ENCODE data around the gene LDB2. TPM values are rescaled to one million over a fixed set of nuclear protein-coding genes. Genes with fewer than 3 reads are reported as not detected.
A peak's percentile ranks its signal among the peaks of the same experiment; 100 is the strongest.

LDB2 gene
- total RNA-seq, 1 donor, result 18.8 TPM

DNA sequence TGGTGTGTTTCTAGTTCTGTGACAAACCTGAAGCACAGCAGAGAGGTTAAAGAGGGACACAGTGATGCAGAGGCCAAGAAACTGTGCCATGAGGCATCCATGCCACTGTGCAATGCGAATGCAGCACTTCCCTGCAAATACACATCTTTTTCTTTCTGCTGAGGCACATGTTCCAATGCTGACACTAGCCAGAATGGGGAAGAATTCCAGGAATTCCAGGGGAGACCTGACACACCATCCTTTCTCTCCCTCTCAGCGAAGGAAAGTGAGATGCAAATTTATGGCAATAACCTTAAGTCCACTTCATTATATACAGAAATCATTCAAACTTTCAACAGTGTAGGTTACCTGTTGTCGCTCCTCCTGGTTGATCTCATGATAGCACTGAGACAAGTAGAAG lies 204.8 kb downstream of the LDB2 start:
- Histone ChIP-seq H3K9me3 (ENCODE audit: low read depth, low read length) (no peaks in the 10 kb centered on the region), H3K36me3 (ENCODE audit: insufficient read depth, low read length) (no peaks in the 10 kb centered on the region), H3K4me3 (ENCODE audit: insufficient read depth, low read length) (no peak overlapping the region), H3K4me1 (ENCODE audit: insufficient read depth, low read length) (peaks cover 20% of the 10 kb centered on the region), H3K27ac (ENCODE audit: low read depth, low read length) (peak overlapping the region; percentile 94), H2AFZ (ENCODE audit: low read length) (no peak overlapping the region), H3K27me3 (ENCODE audit: insufficient read depth, low read length) (no peaks in the 10 kb centered on the region), H3K79me2 (ENCODE audit: insufficient read depth, low read length) (no peaks in the 10 kb centered on the region), H4K20me1 (ENCODE audit: insufficient read depth, low read length) (no peaks in the 10 kb centered on the region), H3K4me2 (ENCODE audit: insufficient read depth, low read length) (no peak overlapping the region)
- TF ChIP-seq, protein P1, sequence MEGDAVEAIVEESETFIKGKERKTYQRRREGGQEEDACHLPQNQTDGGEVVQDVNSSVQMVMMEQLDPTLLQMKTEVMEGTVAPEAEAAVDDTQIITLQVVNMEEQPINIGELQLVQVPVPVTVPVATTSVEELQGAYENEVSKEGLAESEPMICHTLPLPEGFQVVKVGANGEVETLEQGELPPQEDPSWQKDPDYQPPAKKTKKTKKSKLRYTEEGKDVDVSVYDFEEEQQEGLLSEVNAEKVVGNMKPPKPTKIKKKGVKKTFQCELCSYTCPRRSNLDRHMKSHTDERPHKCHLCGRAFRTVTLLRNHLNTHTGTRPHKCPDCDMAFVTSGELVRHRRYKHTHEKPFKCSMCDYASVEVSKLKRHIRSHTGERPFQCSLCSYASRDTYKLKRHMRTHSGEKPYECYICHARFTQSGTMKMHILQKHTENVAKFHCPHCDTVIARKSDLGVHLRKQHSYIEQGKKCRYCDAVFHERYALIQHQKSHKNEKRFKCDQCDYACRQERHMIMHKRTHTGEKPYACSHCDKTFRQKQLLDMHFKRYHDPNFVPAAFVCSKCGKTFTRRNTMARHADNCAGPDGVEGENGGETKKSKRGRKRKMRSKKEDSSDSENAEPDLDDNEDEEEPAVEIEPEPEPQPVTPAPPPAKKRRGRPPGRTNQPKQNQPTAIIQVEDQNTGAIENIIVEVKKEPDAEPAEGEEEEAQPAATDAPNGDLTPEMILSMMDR (IDR thresholded peaks at IDR 0.05; ENCODE audit: extremely low read depth, low read depth, low read length), result no peak
- DNase-seq (ENCODE audit: insufficient read length, low spot score, missing footprints), result no peak

DNA sequence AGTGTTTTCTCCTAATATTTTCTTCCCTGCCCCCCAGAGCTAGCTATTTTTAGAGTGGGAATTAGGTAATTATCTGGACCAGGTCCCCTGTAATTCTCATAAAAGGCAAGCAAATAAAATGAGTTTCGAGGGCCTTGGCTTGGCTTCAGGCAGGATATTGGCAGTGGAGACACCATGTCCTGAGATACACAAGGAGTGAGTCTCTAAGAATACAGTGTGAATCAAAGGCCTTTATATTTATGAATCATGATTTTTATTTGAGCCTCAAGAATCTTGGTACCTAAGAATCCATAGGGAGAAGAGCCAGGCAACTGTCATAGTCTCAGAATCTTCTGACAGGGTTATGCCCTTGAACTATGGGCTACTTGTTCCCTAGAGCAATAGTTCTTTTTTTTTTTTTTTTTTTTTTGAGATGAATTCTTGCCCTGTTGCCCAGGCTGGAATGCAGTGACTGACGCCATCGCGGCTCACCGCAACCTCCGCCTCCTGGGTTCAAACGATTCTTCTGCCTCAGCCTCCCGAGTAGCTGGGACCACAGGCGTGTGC lies 205.4 kb downstream of the LDB2 start:
- H3K4me3 ChIP-seq (ENCODE audit: insufficient read depth, low read length), result no peak overlapping the region
- peak overlapping the region; percentile 94 for H3K27ac ChIP-seq (ENCODE audit: low read depth, low read length)

DNA sequence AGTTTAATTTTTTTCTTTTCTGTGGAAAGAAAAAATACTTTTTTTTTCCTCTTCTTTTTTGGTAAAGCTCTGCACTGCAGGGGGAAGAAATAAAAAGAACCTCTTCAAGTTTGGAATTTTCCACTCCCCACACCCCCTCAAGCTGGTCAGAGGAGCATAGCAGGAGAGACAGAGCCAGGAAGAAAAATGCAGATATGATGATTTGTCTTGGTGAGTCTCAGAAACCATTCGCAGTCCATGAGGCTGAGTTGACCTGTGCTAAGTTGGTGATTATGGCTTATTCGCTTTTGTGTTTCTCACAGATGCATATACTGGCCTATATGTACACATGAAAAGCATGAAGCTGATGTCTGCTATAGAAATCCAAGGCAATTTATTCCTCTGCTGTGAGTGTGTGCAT lies 205.9 kb downstream of the LDB2 start:
- Histone ChIP-seq H3K36me3 (ENCODE audit: insufficient read depth, low read length) (no peaks in the 10 kb centered on the region), H3K9me3 (ENCODE audit: low read depth, low read length) (no peaks in the 10 kb centered on the region), H3K4me1 (ENCODE audit: insufficient read depth, low read length) (peaks cover 28% of the 10 kb centered on the region), H3K4me3 (ENCODE audit: insufficient read depth, low read length) (no peak overlapping the region), H3K79me2 (ENCODE audit: insufficient read depth, low read length) (no peaks in the 10 kb centered on the region), H3K27me3 (ENCODE audit: insufficient read depth, low read length) (no peaks in the 10 kb centered on the region), H2AFZ (ENCODE audit: low read length) (peak overlapping the region; percentile 12), H4K20me1 (ENCODE audit: insufficient read depth, low read length) (no peaks in the 10 kb centered on the region), H3K27ac (ENCODE audit: low read depth, low read length) (peak overlapping the region; percentile 94), H3K4me2 (ENCODE audit: insufficient read depth, low read length) (peak overlapping the region; percentile 45)
- DNase-seq (ENCODE audit: insufficient read length, low spot score, missing footprints), result no peak
- TF ChIP-seq, protein P1 (IDR thresholded peaks at IDR 0.05; ENCODE audit: extremely low read depth, low read depth, low read length), result no peak

More for the DNA sequence above, 205.4 kb downstream of the LDB2 start:
- no peaks in the 10 kb centered on the region for H3K9me3 ChIP-seq (ENCODE audit: low read depth, low read length)
- H3K27me3 ChIP-seq (ENCODE audit: insufficient read depth, low read length), result no peaks in the 10 kb centered on the region
- H4K20me1 ChIP-seq (ENCODE audit: insufficient read depth, low read length), result no peaks in the 10 kb centered on the region
- no peak overlapping the region for H2AFZ ChIP-seq (ENCODE audit: low read length)
- H3K4me1 ChIP-seq (ENCODE audit: insufficient read depth, low read length), result peaks cover 23% of the 10 kb centered on the region
- no peak overlapping the region for H3K4me2 ChIP-seq (ENCODE audit: insufficient read depth, low read length)
- TF ChIP-seq, protein P1 (IDR thresholded peaks at IDR 0.05; ENCODE audit: extremely low read depth, low read depth, low read length), result no peak
- H3K79me2 ChIP-seq (ENCODE audit: insufficient read depth, low read length), result no peaks in the 10 kb centered on the region
- DNase-seq (ENCODE audit: insufficient read length, low spot score, missing footprints), result no peak
- no peaks in the 10 kb centered on the region for H3K36me3 ChIP-seq (ENCODE audit: insufficient read depth, low read length)

DNA sequence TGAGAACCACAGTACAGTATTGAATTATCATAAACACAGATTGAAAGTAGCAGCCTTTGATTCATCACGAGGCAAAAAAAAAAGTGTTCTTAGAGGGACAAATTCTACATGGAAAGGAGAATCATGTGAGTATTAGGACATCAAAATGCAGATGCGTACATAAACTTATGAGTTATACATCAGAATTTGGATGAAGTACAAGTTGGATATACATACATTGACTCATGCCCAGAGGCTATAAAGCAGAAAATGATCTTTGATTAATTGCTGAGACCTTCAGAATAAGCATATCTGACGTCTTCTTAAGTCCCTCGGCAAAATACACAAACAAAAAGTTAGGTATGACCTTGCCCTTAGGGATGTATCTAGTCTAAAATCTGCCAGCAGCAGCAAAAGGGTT lies 206.4 kb downstream of the LDB2 start:
- no peak overlapping the region for H3K4me3 ChIP-seq (ENCODE audit: insufficient read depth, low read length)
- H3K9me3 ChIP-seq (ENCODE audit: low read depth, low read length), result no peaks in the 10 kb centered on the region
- TF ChIP-seq, protein P1 (IDR thresholded peaks at IDR 0.05; ENCODE audit: extremely low read depth, low read depth, low read length), result no peak
- H3K4me2 ChIP-seq (ENCODE audit: insufficient read depth, low read length), result peak overlapping the region; percentile 45
- H4K20me1 ChIP-seq (ENCODE audit: insufficient read depth, low read length), result no peaks in the 10 kb centered on the region
- H3K4me1 ChIP-seq (ENCODE audit: insufficient read depth, low read length), result peaks cover 33% of the 10 kb centered on the region
- H3K27ac ChIP-seq (ENCODE audit: low read depth, low read length), result peak overlapping the region; percentile 94
- no peaks in the 10 kb centered on the region for H3K36me3 ChIP-seq (ENCODE audit: insufficient read depth, low read length)
- H2AFZ ChIP-seq (ENCODE audit: low read length), result no peak overlapping the region
- no peaks in the 10 kb centered on the region for H3K27me3 ChIP-seq (ENCODE audit: insufficient read depth, low read length)
- no peak for DNase-seq (ENCODE audit: insufficient read length, low spot score, missing footprints)
- H3K79me2 ChIP-seq (ENCODE audit: insufficient read depth, low read length), result no peaks in the 10 kb centered on the region

Data from osteoblast (primary cell).